ENCODE results near the gene TBC1D14.

DNA sequence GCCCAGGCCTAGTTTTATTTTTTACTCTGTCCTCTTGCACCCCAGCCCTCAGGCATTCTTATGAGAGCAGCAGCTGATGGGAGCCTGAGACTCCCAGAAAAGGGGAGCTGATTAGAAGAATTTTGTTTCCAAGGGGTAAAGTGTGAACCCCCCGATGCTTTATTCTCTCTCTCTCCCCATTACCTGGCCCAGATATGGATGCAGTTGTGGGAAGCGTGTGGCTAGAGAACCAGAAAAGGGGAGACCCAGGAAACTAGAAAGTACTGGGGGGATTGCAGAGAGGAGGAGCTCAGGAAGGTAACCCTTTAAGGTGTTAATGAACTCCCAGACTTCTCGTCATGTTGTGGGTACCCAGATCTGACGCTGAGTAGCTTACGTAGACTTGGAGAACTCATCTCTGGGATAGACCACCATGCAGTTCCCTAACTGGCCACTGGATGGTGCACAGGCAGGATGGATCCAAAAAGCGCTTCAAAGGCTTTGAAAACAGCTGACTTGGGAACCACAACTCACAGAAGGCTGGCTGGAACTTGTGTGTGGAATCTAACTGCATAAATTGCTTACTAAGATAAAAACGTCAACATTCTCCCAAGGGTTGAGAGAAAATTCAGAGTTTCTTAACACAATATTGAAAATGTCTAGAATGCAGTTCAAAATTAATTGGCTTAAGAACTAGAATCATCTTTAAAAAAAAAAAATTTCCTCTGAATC, 64.7 kb downstream of the TBC1D14 start:
- TF ChIP-seq POLR2AphosphoS5 (IDR thresholded peaks at IDR 0.05; ENCODE audit: low read depth, low read length) (no peak), SIN3A (IDR thresholded peaks at IDR 0.05; ENCODE audit: borderline replicate concordance, insufficient read depth, low read length) (no peak), TAF1 (IDR thresholded peaks at IDR 0.05; ENCODE audit: borderline replicate concordance, insufficient read depth, low read length) (no peak), FOXP2 (optimal IDR thresholded peaks at IDR 0.05; ENCODE audit: borderline replicate concordance, extremely low read depth, extremely low read length, insufficient read depth) (no peak)
- TF ChIP-seq, protein P1, sequence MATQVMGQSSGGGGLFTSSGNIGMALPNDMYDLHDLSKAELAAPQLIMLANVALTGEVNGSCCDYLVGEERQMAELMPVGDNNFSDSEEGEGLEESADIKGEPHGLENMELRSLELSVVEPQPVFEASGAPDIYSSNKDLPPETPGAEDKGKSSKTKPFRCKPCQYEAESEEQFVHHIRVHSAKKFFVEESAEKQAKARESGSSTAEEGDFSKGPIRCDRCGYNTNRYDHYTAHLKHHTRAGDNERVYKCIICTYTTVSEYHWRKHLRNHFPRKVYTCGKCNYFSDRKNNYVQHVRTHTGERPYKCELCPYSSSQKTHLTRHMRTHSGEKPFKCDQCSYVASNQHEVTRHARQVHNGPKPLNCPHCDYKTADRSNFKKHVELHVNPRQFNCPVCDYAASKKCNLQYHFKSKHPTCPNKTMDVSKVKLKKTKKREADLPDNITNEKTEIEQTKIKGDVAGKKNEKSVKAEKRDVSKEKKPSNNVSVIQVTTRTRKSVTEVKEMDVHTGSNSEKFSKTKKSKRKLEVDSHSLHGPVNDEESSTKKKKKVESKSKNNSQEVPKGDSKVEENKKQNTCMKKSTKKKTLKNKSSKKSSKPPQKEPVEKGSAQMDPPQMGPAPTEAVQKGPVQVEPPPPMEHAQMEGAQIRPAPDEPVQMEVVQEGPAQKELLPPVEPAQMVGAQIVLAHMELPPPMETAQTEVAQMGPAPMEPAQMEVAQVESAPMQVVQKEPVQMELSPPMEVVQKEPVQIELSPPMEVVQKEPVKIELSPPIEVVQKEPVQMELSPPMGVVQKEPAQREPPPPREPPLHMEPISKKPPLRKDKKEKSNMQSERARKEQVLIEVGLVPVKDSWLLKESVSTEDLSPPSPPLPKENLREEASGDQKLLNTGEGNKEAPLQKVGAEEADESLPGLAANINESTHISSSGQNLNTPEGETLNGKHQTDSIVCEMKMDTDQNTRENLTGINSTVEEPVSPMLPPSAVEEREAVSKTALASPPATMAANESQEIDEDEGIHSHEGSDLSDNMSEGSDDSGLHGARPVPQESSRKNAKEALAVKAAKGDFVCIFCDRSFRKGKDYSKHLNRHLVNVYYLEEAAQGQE (IDR thresholded peaks at IDR 0.05; ENCODE audit: insufficient read depth in 1 of 2, low read depth in 2 of 2, low read length in 2 of 2), result no peak

Data from PFSK-1 (cell line).